Keratinocyte (primary cell): ENCODE results near the gene GABRQ. TPM values are rescaled to one million over a fixed set of nuclear protein-coding genes. Genes with fewer than 3 reads are reported as not detected.

Experiments used
- DNase-seq: peaks from one replicate; pipeline ENCODE4 v3.0.0-alpha.2; 2011; ENCODE audit warnings: low read depth, missing footprints, low spot score
- FAIRE-seq: peaks from 2 replicates; lab custom pipeline; 2011; peaks lifted over from hg19 to GRCh38; lab: Jason Lieb, UNC
- H2AFZ ChIP-seq: 2 replicates; pipeline ENCODE4 v1.6.0; 2012; ENCODE audit warnings: low read length, control low read depth, inconsistent platforms; ENCODE audit not compliant: control insufficient read depth
- H3K27ac ChIP-seq: 2 replicates; pipeline ENCODE4 v1.5.1; 2011; ENCODE audit warnings: low read length; ENCODE audit not compliant: control insufficient read depth, insufficient read depth
- H3K27me3 ChIP-seq: 3 replicates; pipeline ENCODE4 v1.6.0; 2011; ENCODE audit warnings: low read length; ENCODE audit not compliant: control insufficient read depth, insufficient read depth; ENCODE audit errors: extremely low read depth
- H3K36me3 ChIP-seq, 2 experiments: 2 replicates in 1 of 2; 3 replicates in 1 of 2; pipeline ENCODE4 v1.5.1; 2011; ENCODE audit warnings: low read length in 2 of 2, mild to moderate bottlenecking in 1 of 2; ENCODE audit not compliant: control insufficient read depth in 2 of 2, insufficient read depth in 2 of 2; ENCODE audit errors: extremely low read depth in 1 of 2
- H3K4me1 ChIP-seq: 3 replicates; pipeline ENCODE4 v1.5.1; 2011; ENCODE audit warnings: low read length; ENCODE audit not compliant: control insufficient read depth, insufficient read depth; ENCODE audit errors: extremely low read depth
- H3K4me2 ChIP-seq: 3 replicates; pipeline ENCODE4 v1.6.0; 2011; ENCODE audit warnings: low read depth, low read length; ENCODE audit not compliant: control insufficient read depth, insufficient read depth; ENCODE audit errors: extremely low read depth
- H3K4me3 ChIP-seq, 3 experiments: fragments of 200-600 bp in 1 of 3; sonication (generic) in 1 of 3; 2 replicates in 2 of 3; 3 replicates in 1 of 3; pipeline ENCODE4 v1.5.1; 2011 to 2016; ENCODE audit warnings: low read length in 3 of 3, mild to moderate bottlenecking in 3 of 3, control low read depth in 2 of 3, inconsistent platforms in 1 of 3, low read depth in 1 of 3, mixed read lengths in 1 of 3, mixed run types in 1 of 3, moderate library complexity in 1 of 3; ENCODE audit not compliant: control insufficient read depth in 2 of 3, insufficient read depth in 2 of 3; ENCODE audit errors: extremely low read depth in 1 of 3
- H3K79me2 ChIP-seq: 2 replicates; pipeline ENCODE4 v1.6.0; 2012; ENCODE audit warnings: low read length; ENCODE audit not compliant: control insufficient read depth, insufficient read depth
- H3K9ac ChIP-seq: 3 replicates; pipeline ENCODE4 v1.6.0; 2011; ENCODE audit warnings: low read length; ENCODE audit not compliant: control insufficient read depth, insufficient read depth; ENCODE audit errors: extremely low read depth
- H3K9me1 ChIP-seq: 3 replicates; pipeline ENCODE4 v1.6.0; 2011; ENCODE audit warnings: low read length; ENCODE audit not compliant: control insufficient read depth, insufficient read depth; ENCODE audit errors: extremely low read depth
- H3K9me3 ChIP-seq: 2 replicates; pipeline ENCODE4 v1.5.1; 2012; ENCODE audit warnings: low read depth, low read length; ENCODE audit not compliant: control insufficient read depth
- H4K20me1 ChIP-seq: 3 replicates; pipeline ENCODE4 v1.6.0; 2011; ENCODE audit warnings: low read length; ENCODE audit not compliant: control insufficient read depth, insufficient read depth; ENCODE audit errors: extremely low read depth
- CTCF ChIP-seq, 3 experiments: IDR thresholded peaks in 1 of 3; conservative IDR thresholded peaks in 1 of 3; optimal IDR thresholded peaks in 1 of 3; 2 replicates in 2 of 3; 3 replicates in 1 of 3; pipeline versions ENCODE3 to v1.5.1; 2011; ENCODE audit warnings: low read length in 3 of 3, mild to moderate bottlenecking in 3 of 3, moderate library complexity in 2 of 3, control low read depth in 1 of 3, inconsistent platforms in 1 of 3; ENCODE audit not compliant: insufficient read depth in 2 of 3; ENCODE audit errors: extremely low read depth in 1 of 3
- EZH2 ChIP-seq: IDR thresholded peaks from one replicate; pipeline ENCODE4 v1.6.1; 2012; ENCODE audit warnings: inconsistent platforms, mild to moderate bottlenecking, low read length, moderate library complexity
- dilution Hi-C: fragments of 300-500 bp; cut with MboI; formaldehyde crosslinking; loops from one replicate; pipeline ENCODE4 v1.7.0; 2020; ENCODE audit warnings: low sequenced_read_pairs; ENCODE audit not compliant: extremely low pct_ligation_motif_present
- polyA plus RNA-seq, 5 experiments: library from polyadenylated mRNA; depleted of rRNA in 3 of 5; stranded (reverse) in 3 of 5; stranded (forward) in 1 of 5; unstranded in 1 of 5; fragments of >200 nt; gene quantifications; 1 replicate in 1 of 5; 2 replicates in 3 of 5; 3 replicates in 1 of 5; pipeline versions ENCODE4 v1.2.1 to v1.2.3, GENCODE V29; 2011 to 2012; ENCODE audit warnings: missing spikeins in 2 of 5, low read depth in 1 of 5, low replicate concordance in 1 of 5

GABRQ gene
- polyA plus RNA-seq, 1 donor (not counting 4 experiments of a cell fraction or from before 2014, with no cell fraction given) = 0.08 TPM

- dilution Hi-C loops = no loop called here
- DNase-seq = no peak
- no peak for FAIRE-seq
These were observed 20.6 kb downstream of the GABRQ start for GRCh38 chrX:152658302-152658701.

GRCh38 chrX:152663086-152663485 lies 25.4 kb downstream of the GABRQ start:
- Histone ChIP-seq H3K9me1 (no peaks in the 10 kb centered on the region), H3K36me3 (no peaks in the 10 kb centered on the region), H3K9me3 (no peaks in the 10 kb centered on the region), H2AFZ (no peak overlapping the region), H4K20me1 (no peaks in the 10 kb centered on the region), H3K27me3 (no peaks in the 10 kb centered on the region), H3K27ac (no peak overlapping the region), H3K9ac (no peak overlapping the region), H3K4me3 (no peak overlapping the region), H3K79me2 (no peaks in the 10 kb centered on the region), H3K4me1 (no peaks in the 10 kb centered on the region), H3K4me2 (no peak overlapping the region)
- TF ChIP-seq CTCF (optimal IDR thresholded peaks at IDR 0.05 in 1 of 3, IDR thresholded peaks at IDR 0.05 in 1 of 3, conservative IDR thresholded peaks at IDR 0.05 in 1 of 3; ENCODE audit: extremely low read depth in 1 of 3, insufficient read depth in 2 of 3, low read length in 3 of 3) = no peak
- TF ChIP-seq EZH2 = no peak
- no peak for FAIRE-seq
- dilution Hi-C loops = no loop called here
- no peak for DNase-seq

More at GRCh38 chrX:152658302-152658701, 20.6 kb downstream of the GABRQ start:
- TF ChIP-seq EZH2 (no peak), CTCF (optimal IDR thresholded peaks at IDR 0.05 in 1 of 3, IDR thresholded peaks at IDR 0.05 in 1 of 3, conservative IDR thresholded peaks at IDR 0.05 in 1 of 3; ENCODE audit: extremely low read depth in 1 of 3, insufficient read depth in 2 of 3, low read length in 3 of 3) (no peak)
- no peaks in the 10 kb centered on the region for H3K9me3 ChIP-seq
- H3K4me2 ChIP-seq = no peak overlapping the region
- no peaks in the 10 kb centered on the region for H4K20me1 ChIP-seq
- no peaks in the 10 kb centered on the region for H3K79me2 ChIP-seq
- H3K36me3 ChIP-seq = no peaks in the 10 kb centered on the region
- no peaks in the 10 kb centered on the region for H3K4me1 ChIP-seq
- no peak overlapping the region for H2AFZ ChIP-seq
- no peak overlapping the region for H3K27ac ChIP-seq
- no peaks in the 10 kb centered on the region for H3K9me1 ChIP-seq
- no peak overlapping the region for H3K4me3 ChIP-seq
- H3K27me3 ChIP-seq = no peaks in the 10 kb centered on the region
- no peak overlapping the region for H3K9ac ChIP-seq
